ENCODE data around the gene MYL5. TPM values are rescaled to one million over a fixed set of nuclear protein-coding genes. Genes with fewer than 3 reads are reported as not detected.

MYL5 gene
- total RNA-seq, 1 donor from 2014 or later: 1.1 TPM

DNA sequence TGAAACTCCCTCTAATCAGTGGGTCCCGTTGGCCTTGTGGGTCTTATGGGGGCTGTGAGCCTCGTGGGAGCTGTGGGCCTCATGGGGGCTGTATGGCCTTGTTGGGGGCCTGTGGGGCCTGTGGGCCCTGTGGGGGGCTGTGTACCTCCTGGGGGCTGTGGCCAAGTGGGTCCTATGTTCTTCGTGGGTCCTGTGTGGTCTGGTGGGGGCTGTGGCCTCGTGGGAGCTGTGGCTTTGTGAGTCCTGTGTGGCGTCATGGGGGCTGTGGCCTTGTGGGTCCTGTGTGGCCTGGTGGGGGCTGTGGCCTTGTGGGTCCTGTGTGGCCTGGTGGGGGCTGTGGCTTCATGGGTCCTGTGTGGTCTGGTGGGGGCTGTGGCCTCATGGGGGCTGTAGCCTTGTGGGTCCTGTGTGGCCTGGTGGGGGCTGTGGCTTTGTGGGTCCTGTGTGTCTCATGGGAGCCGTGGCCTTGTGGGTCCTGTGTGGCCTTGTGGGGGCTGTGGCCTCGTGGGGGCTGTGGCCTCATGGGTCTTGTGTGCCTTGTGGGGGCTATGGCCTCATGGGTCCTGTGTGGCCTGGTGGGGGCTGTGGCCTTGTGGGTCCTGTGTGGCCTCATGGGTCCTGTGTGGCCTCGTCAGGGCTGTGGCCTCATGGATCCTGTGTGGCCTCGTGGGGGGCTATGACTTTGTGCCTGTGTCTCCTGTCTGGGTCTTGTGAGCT, 38.7 kb downstream of the MYL5 start:
- intact Hi-C loops (cut with DNase I): no loop called here

DNA sequence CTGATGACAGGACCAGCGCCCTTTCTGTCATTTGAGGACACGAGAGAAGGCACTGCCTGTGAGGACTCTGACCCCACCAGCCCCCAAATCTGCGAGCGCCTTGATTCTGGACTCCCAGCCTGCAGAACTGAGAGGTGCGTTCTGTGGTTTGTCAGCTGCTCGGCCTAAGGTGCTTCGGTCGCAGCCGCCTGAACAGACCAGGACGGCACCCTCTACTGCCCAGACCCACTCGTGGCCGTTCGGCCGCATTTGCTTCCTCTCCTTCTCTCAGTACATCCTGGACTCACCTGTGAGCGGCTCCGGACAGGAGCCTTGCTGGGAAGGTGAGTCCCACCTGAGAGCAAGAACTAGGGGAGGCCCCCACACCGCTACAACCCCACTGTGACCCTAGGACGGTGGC, 39.7 kb downstream of the MYL5 start:
- intact Hi-C loops (cut with DNase I): no loop called here
- no peak for DNase-seq (ENCODE audit: low spot score in 2 of 2)
- H3K4me3 ChIP-seq: no peak overlapping the region

More for the DNA sequence above, 38.7 kb downstream of the MYL5 start:
- Histone ChIP-seq H3K9me3 (no peaks in the 10 kb centered on the region), H3K36me3 (no peaks in the 10 kb centered on the region), H3K4me1 (peaks cover 0 to 5% of the 10 kb centered on the region in 2 donors), H3K27me3 (no peaks in the 10 kb centered on the region), H3K4me3 (no peak overlapping the region), H3K27ac (no peak overlapping the region)
- DNase-seq (ENCODE audit: low spot score in 2 of 2): no peak
- TF ChIP-seq, protein P1, sequence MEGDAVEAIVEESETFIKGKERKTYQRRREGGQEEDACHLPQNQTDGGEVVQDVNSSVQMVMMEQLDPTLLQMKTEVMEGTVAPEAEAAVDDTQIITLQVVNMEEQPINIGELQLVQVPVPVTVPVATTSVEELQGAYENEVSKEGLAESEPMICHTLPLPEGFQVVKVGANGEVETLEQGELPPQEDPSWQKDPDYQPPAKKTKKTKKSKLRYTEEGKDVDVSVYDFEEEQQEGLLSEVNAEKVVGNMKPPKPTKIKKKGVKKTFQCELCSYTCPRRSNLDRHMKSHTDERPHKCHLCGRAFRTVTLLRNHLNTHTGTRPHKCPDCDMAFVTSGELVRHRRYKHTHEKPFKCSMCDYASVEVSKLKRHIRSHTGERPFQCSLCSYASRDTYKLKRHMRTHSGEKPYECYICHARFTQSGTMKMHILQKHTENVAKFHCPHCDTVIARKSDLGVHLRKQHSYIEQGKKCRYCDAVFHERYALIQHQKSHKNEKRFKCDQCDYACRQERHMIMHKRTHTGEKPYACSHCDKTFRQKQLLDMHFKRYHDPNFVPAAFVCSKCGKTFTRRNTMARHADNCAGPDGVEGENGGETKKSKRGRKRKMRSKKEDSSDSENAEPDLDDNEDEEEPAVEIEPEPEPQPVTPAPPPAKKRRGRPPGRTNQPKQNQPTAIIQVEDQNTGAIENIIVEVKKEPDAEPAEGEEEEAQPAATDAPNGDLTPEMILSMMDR (IDR thresholded peaks at IDR 0.05): no peak

DNA sequence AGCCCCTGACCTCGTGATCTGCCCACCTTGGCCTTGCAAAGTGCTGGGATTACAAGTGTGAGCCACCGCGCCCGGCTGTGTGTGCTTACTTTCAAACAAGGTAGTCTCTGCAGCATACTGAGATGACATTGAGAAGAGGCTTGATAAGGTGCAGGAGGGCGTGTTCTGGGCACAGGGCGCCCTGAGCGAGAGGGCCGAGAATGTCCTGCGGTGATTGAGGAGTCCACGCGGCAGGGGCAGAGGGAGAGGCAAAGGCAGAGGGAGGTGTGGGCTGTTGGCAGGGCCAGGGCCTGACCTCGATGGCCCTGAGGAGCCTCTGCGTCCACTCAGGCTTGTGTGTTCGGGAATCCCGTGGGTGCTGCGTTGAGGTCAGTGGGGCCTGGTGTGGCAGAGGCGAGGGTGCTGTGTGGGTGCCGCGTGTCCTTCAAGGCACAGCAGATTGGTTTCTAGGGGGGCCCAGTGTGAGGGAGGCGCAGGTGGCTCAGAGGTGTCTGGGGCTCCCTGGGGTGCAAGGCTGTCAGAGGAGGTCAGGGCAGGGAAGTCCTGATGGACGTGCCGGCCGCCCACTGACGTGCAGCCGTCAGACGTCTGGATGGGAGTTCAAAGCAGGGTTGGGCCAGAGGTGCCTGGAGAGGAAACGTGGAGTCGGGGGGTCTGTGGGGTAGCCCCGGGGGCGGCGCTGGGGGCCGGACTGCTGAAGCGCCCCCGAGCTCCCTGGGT, 43.4 kb downstream of the MYL5 start:
- TF ChIP-seq, protein P1 (IDR thresholded peaks at IDR 0.05): no peak
- intact Hi-C loops (cut with DNase I): no loop called here
- H3K4me1 ChIP-seq: no peaks in the 10 kb centered on the region
- H3K27ac ChIP-seq: no peak overlapping the region
- H3K27me3 ChIP-seq: no peaks in the 10 kb centered on the region
- H3K4me3 ChIP-seq: no peak overlapping the region
- no peaks in the 10 kb centered on the region for H3K9me3 ChIP-seq
- peaks cover 0 to 8% of the 10 kb centered on the region in 2 donors for H3K36me3 ChIP-seq
- no peak for DNase-seq (ENCODE audit: low spot score in 2 of 2)

More for the DNA sequence above, 39.7 kb downstream of the MYL5 start:
- Histone ChIP-seq H3K9me3 (no peaks in the 10 kb centered on the region), H3K4me1 (no peaks in the 10 kb centered on the region), H3K36me3 (no peaks in the 10 kb centered on the region), H3K27ac (no peak overlapping the region), H3K27me3 (no peaks in the 10 kb centered on the region)
- TF ChIP-seq, protein P1 (IDR thresholded peaks at IDR 0.05): no peak

DNA sequence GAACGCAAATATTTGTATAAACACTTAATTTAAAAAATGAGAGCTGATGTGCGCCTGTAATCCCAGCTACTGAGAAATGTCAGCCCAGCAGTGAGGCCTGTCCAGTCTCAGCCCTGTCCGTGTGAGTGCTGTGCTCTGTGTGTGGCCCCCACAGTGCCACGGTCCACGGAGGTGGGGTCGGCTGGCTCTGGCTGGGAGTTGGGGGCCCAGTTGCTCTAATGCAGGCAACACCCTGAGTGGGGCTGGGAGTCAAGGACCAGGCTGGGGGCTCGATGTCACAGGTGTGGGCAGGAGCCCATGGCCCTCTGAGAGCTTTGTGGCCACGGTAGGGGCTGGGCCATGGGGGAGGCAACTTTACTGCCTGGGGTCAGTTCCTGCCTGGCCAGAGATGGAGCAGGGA, 44.1 kb downstream of the MYL5 start:
- peaks cover 0 to 14% of the 10 kb centered on the region in 2 donors for H3K36me3 ChIP-seq
- DNase-seq (ENCODE audit: low spot score in 2 of 2): no peak
- H3K27ac ChIP-seq: no peak overlapping the region

DNA sequence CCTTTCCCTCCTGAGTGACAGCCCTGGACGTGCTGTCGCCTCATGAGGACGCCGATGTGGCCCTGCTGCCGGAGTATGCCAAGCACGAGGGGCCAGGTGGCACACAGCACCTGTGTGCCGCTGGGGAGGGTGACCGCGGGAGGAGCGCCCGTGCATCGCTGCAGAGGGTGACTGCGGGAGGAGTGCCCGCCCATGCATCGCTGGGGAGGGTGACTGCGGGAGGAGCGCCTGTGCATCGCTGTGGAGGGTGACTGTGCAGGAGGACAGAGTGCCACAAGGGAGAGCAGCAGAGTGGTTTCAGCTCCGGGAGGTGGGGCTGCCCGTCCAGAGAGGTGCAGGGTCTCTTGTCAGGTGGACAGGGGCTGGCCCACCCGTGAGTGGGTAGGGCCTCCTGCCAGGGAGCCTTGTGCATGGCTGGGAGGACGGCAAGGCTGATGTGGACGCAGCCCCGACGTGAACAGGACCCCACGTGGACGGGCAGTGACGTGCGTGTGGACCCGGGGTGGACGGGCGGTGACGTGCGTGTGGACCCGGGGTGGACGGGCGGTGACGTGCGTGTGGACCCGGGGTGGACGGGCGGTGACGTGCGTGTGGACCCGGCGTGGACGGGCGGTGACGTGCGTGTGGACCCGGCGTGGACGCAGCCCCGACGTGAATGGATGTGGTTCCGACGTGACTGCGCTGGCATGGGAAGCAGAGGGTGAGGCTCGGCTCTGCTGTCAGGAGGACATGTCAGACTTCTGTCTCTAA, 45.9 kb downstream of the MYL5 start:
- Histone ChIP-seq H3K4me3 (no peak overlapping the region), H3K36me3 (peaks cover 0 to 15% of the 10 kb centered on the region in 2 donors), H3K4me1 (no peaks in the 10 kb centered on the region), H3K27ac (no peak overlapping the region), H3K9me3 (no peaks in the 10 kb centered on the region), H3K27me3 (no peaks in the 10 kb centered on the region)
- TF ChIP-seq, protein P1 (IDR thresholded peaks at IDR 0.05): no peak
- intact Hi-C loops (cut with DNase I): no loop called here
- no peak for DNase-seq (ENCODE audit: low spot score in 2 of 2)

More for the DNA sequence above, 44.1 kb downstream of the MYL5 start:
- Histone ChIP-seq H3K27me3 (no peaks in the 10 kb centered on the region), H3K9me3 (no peaks in the 10 kb centered on the region), H3K4me1 (no peaks in the 10 kb centered on the region), H3K4me3 (no peak overlapping the region)
- TF ChIP-seq, protein P1 (IDR thresholded peaks at IDR 0.05): no peak
- intact Hi-C loops (cut with DNase I): no loop called here

Data from ascending aorta (tissue), 2 donors.